Sigmoid colon (tissue), 4 donors: ENCODE data around the gene SMDT1.
A peak's percentile ranks its signal among the peaks of the same experiment; 100 is the strongest.

Source experiments
- CTCF ChIP-seq, 4 experiments: fragments of 450-650 bp in 3 of 4; fragments of 200-600 bp in 1 of 4; IDR thresholded peaks; one replicate each; pipeline ENCODE4 v1.5.1; 2016 to 2019; ENCODE audit warnings: antibody characterized with exemption in 4 of 4, mild to moderate bottlenecking in 3 of 4, moderate library complexity in 2 of 4
- POLR2AphosphoS5 ChIP-seq, 4 donors: sonication (generic); formaldehyde crosslinking; IDR thresholded peaks; one replicate each; pipeline ENCODE4 v1.6.1; 2017; ENCODE audit warnings: antibody characterized with exemption in 4 of 4

- TF ChIP-seq CTCF (IDR thresholded peaks at IDR 0.05) = peak; percentile 82 to 98 (median 94)
- peak; percentile 97 to 99 (median 98) for TF ChIP-seq POLR2AphosphoS5 (IDR thresholded peaks at IDR 0.05)
Measured at GRCh38 chr22:42090596-42091454, 11.3 kb downstream of the SMDT1 start, which contains the start of gene NDUFA6.
